NCI-H2029 (cell line): ENCODE results near the gene WWOX.

ENCODE experiments used
- DNase-seq: peaks from one replicate; lab custom pipeline; 2025; lab: John Stamatoyannopoulos, UW

The WWOX gene

GRCh38 chr16:79175286-79176057 is 1076.0 kb downstream of the WWOX start:
- no peak for DNase-seq

GRCh38 chr16:79177018-79177417 is 1077.6 kb downstream of the WWOX start:
- DNase-seq = no peak

GRCh38 chr16:79181419-79181818 is 1082.0 kb downstream of the WWOX start:
- no peak for DNase-seq

- no peak for DNase-seq
Observed at GRCh38 chr16:79182616-79183015, 1083.2 kb downstream of the WWOX start.

- DNase-seq = no peak
Observed at GRCh38 chr16:79183571-79183970, 1084.1 kb downstream of the WWOX start.

GRCh38 chr16:79184464-79185030 is 1085.1 kb downstream of the WWOX start:
- no peak for DNase-seq

GRCh38 chr16:79185711-79186110 is 1086.3 kb downstream of the WWOX start:
- DNase-seq = no peak

- DNase-seq = no peak
Observed at GRCh38 chr16:79186196-79186595, 1086.7 kb downstream of the WWOX start.

GRCh38 chr16:79188115-79188738 is 1088.8 kb downstream of the WWOX start:
- DNase-seq = no peak

GRCh38 chr16:79188739-79189122 is 1089.3 kb downstream of the WWOX start:
- no peak for DNase-seq

GRCh38 chr16:79190542-79190941 is 1091.1 kb downstream of the WWOX start:
- no peak for DNase-seq

GRCh38 chr16:79191933-79192332 is 1092.5 kb downstream of the WWOX start:
- no peak for DNase-seq

- DNase-seq = no peak
Observed at GRCh38 chr16:79192904-79193303, 1093.5 kb downstream of the WWOX start.

- no peak for DNase-seq
Observed at GRCh38 chr16:79194291-79194690, 1094.8 kb downstream of the WWOX start.

- DNase-seq = no peak
Observed at GRCh38 chr16:79195938-79196337, 1096.5 kb downstream of the WWOX start.

GRCh38 chr16:79201436-79201835 is 1102.0 kb downstream of the WWOX start:
- no peak for DNase-seq

GRCh38 chr16:79202977-79203376 is 1103.5 kb downstream of the WWOX start:
- no peak for DNase-seq

- DNase-seq = no peak
Observed at GRCh38 chr16:79204486-79204885, 1105.0 kb downstream of the WWOX start.

GRCh38 chr16:79206889-79207288 is 1107.4 kb downstream of the WWOX start:
- no peak for DNase-seq

GRCh38 chr16:79209308-79209707 is 1109.9 kb downstream of the WWOX start:
- DNase-seq = no peak

- DNase-seq = no peak
Observed at GRCh38 chr16:79210607-79211006, 1111.2 kb downstream of the WWOX start.

- no peak for DNase-seq
Observed at GRCh38 chr16:79211586-79211985, 1112.1 kb downstream of the WWOX start.

GRCh38 chr16:79212114-79212791 is 1112.8 kb downstream of the WWOX start:
- no peak for DNase-seq
